Caco-2 (cell line): ENCODE data around the gene SLC35D3. TPM values are rescaled to one million over a fixed set of nuclear protein-coding genes. Genes with fewer than 3 reads are reported as not detected.

Source experiments
- BruUV-seq: library from RNA; stranded (reverse); fragments of 400-500 nt; replicated peaks from 2 replicates; lab custom pipeline; 2021; lab: Mats Ljungman, UMichigan
- CTCF ChIA-PET: fragments of 300-600 bp; sonication (Branson Sonifier 250); formaldehyde crosslinking; loops from one replicate; lab custom pipeline; 2022; ENCODE audit warnings: antibody characterized with exemption; lab: Charles Lee
- POLR2A ChIA-PET: fragments of 300-600 bp; sonication (Branson Sonifier 250); formaldehyde crosslinking; loops from one replicate; lab custom pipeline; 2022; ENCODE audit warnings: antibody characterized with exemption; lab: Charles Lee
- DNase-seq, 2 experiments: peaks; one replicate each; pipeline versions ENCODE4 v3.0.0 to v3.0.0-alpha.2; 2020 to 2022
- H3K27me3 ChIP-seq: replicated peaks from 2 replicates; pipeline ENCODE4 v1.6.0; 2011; ENCODE audit warnings: low read length; ENCODE audit not compliant: control insufficient read depth, insufficient read depth
- H3K36me3 ChIP-seq: 2 replicates; pipeline ENCODE4 v1.5.1; 2011; ENCODE audit warnings: low read length; ENCODE audit not compliant: control insufficient read depth, insufficient read depth
- H3K4me1 ChIP-seq: fragments of 250-450 bp; sonication (Bioruptor Pico); 2 replicates; pipeline ENCODE4 v1.5.1; 2020; ENCODE audit warnings: mild to moderate bottlenecking
- H3K4me3 ChIP-seq: 2 replicates; pipeline ENCODE4 v1.5.1; 2011; ENCODE audit warnings: low read depth, mild to moderate bottlenecking, control low read depth, low read length
- H3K9me3 ChIP-seq: fragments of 250-450 bp; sonication (Bioruptor Pico); 2 replicates; pipeline ENCODE4 v1.5.1; 2020; ENCODE audit warnings: mild to moderate bottlenecking, moderate library complexity
- H3K27ac Mint-ChIP-seq: one replicate; pipeline ENCODE4 v1.8.0; 2022; ENCODE audit warnings: mixed read lengths; ENCODE audit not compliant: unreplicated experiment
- H3K27me3 Mint-ChIP-seq: one replicate; pipeline ENCODE4 v1.8.0; 2022; ENCODE audit warnings: mixed read lengths; ENCODE audit not compliant: insufficient read depth, unreplicated experiment
- H3K36me3 Mint-ChIP-seq: one replicate; pipeline ENCODE4 v1.8.0; 2022; ENCODE audit warnings: mild to moderate bottlenecking, mixed read lengths; ENCODE audit not compliant: insufficient read depth, unreplicated experiment
- H3K4me1 Mint-ChIP-seq: one replicate; pipeline ENCODE4 v1.8.0; 2022; ENCODE audit warnings: low read depth, mixed read lengths; ENCODE audit not compliant: unreplicated experiment
- H3K4me3 Mint-ChIP-seq: one replicate; pipeline ENCODE4 v1.8.0; 2022; ENCODE audit warnings: mild to moderate bottlenecking, moderate library complexity, mixed read lengths; ENCODE audit not compliant: unreplicated experiment
- H3K9me3 Mint-ChIP-seq: one replicate; pipeline ENCODE4 v1.8.0; 2022; ENCODE audit warnings: mixed read lengths; ENCODE audit not compliant: unreplicated experiment
- intact Hi-C: fragments of 100-400 bp; cut with micrococcal nuclease; formaldehyde crosslinking; loops from one replicate; pipeline ENCODE4 v1.10.0; 2022; ENCODE audit not compliant: unreplicated experiment
- total RNA-seq: library from RNA; stranded (reverse); gene quantifications from 2 replicates; pipeline ENCODE4 v1.2.3, GENCODE V29; 2022
- TF ChIP-seq, protein P1 (sequence below), 2 experiments: fragments of 200-600 bp in 1 of 2; IDR thresholded peaks; 1 replicate in 1 of 2; 2 replicates in 1 of 2; pipeline versions ENCODE4 v1.5.1 to v1.8.0; 2011 to 2022; ENCODE audit warnings: antibody characterized with exemption in 1 of 2, control low read depth in 1 of 2, inconsistent platforms in 1 of 2, low read depth in 1 of 2, low read length in 1 of 2, mild to moderate bottlenecking in 1 of 2, moderate library complexity in 1 of 2; ENCODE audit not compliant: insufficient read depth in 1 of 2, severe bottlenecking in 1 of 2, unreplicated experiment in 1 of 2

The SLC35D3 gene
- total RNA-seq, 1 experiment from 2014 or later, result 1.4 TPM

DNA sequence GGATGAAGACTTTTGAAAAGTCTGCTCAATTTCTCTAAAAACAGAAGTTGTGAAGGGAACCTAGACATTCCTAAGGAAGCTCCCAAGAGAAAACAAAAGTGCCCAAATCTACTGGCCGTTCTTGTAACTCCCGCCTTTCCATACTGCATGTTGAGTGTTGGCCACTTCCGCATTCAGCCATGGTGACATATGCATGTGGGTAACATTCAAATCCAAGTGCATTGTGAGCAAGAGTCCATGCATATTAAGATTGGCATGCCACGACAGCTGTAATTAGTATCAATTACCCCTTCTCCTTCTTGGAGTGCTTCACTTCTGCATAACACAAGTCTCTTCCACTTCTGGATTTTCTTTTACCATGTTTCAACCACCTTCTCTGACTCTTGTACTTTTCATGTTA, 8.4 kb downstream of the SLC35D3 start:
- ChIA-PET CTCF (no interaction called here), POLR2A (no interaction called here)
- Histone ChIP-seq H3K9me3 (no peaks in the 10 kb centered on the region), H3K4me3 (no peak overlapping the region), H3K4me1 (peaks cover 7% of the 10 kb centered on the region; the same call in 1 of the 2 replicates), H3K36me3 (no peaks in the 10 kb centered on the region), H3K27me3 (no peaks in the 10 kb centered on the region)
- TF ChIP-seq, protein P1, sequence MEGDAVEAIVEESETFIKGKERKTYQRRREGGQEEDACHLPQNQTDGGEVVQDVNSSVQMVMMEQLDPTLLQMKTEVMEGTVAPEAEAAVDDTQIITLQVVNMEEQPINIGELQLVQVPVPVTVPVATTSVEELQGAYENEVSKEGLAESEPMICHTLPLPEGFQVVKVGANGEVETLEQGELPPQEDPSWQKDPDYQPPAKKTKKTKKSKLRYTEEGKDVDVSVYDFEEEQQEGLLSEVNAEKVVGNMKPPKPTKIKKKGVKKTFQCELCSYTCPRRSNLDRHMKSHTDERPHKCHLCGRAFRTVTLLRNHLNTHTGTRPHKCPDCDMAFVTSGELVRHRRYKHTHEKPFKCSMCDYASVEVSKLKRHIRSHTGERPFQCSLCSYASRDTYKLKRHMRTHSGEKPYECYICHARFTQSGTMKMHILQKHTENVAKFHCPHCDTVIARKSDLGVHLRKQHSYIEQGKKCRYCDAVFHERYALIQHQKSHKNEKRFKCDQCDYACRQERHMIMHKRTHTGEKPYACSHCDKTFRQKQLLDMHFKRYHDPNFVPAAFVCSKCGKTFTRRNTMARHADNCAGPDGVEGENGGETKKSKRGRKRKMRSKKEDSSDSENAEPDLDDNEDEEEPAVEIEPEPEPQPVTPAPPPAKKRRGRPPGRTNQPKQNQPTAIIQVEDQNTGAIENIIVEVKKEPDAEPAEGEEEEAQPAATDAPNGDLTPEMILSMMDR (IDR thresholded peaks at IDR 0.05; ENCODE audit: insufficient read depth in 1 of 2, low read depth in 1 of 2, low read length in 1 of 2, severe bottlenecking in 1 of 2, unreplicated experiment in 1 of 2), result no peak
- H3K9me3 Mint-ChIP-seq, result no peaks in the 10 kb centered on the region
- peaks cover 6% of the 10 kb centered on the region for H3K4me1 Mint-ChIP-seq
- no peak overlapping the region for H3K27ac Mint-ChIP-seq
- H3K4me3 Mint-ChIP-seq, result no peak overlapping the region
- BruUV-seq, result no TSS peak
- no peak for DNase-seq
- intact Hi-C loops, result no loop called here
- H3K27me3 Mint-ChIP-seq, result no peaks in the 10 kb centered on the region
- peaks cover 4% of the 10 kb centered on the region for H3K36me3 Mint-ChIP-seq

DNA sequence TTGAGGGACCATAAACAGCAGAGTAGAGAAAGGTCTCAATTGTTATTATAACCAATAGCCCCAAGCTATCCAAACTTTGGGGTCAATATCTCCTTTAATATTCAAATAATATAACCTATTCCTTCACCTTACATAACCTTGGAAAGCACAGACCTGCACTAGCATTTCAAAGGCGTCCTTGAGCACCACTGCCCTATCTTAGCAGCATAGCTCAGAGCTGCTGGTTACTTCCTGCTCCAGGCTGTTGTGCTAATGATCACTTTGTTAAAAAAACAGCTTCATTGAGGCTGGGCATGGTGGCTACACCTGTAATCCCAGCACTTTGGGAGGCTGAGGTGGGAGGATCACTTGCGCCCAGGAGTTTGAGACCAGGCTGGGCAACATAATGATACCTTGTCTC, 10.5 kb downstream of the SLC35D3 start:
- no peak overlapping the region for H3K4me3 Mint-ChIP-seq
- intact Hi-C loops, result no loop called here
- BruUV-seq, result no TSS peak
- peaks cover 8% of the 10 kb centered on the region for H3K4me1 Mint-ChIP-seq
- H3K36me3 ChIP-seq, result no peaks in the 10 kb centered on the region
- no peaks in the 10 kb centered on the region for H3K9me3 ChIP-seq
- peaks cover 17% of the 10 kb centered on the region for H3K4me1 ChIP-seq
- ChIA-PET POLR2A (no interaction called here), CTCF (no interaction called here)
- H3K9me3 Mint-ChIP-seq, result no peaks in the 10 kb centered on the region
- no peak for DNase-seq
- TF ChIP-seq, protein P1 (IDR thresholded peaks at IDR 0.05; ENCODE audit: insufficient read depth in 1 of 2, low read depth in 1 of 2, low read length in 1 of 2, severe bottlenecking in 1 of 2, unreplicated experiment in 1 of 2), result no peak
- H3K4me3 ChIP-seq, result no peak overlapping the region
- no peak overlapping the region for H3K27ac Mint-ChIP-seq
- no peaks in the 10 kb centered on the region for H3K27me3 Mint-ChIP-seq
- peaks cover 4% of the 10 kb centered on the region for H3K36me3 Mint-ChIP-seq
- no peaks in the 10 kb centered on the region for H3K27me3 ChIP-seq

DNA sequence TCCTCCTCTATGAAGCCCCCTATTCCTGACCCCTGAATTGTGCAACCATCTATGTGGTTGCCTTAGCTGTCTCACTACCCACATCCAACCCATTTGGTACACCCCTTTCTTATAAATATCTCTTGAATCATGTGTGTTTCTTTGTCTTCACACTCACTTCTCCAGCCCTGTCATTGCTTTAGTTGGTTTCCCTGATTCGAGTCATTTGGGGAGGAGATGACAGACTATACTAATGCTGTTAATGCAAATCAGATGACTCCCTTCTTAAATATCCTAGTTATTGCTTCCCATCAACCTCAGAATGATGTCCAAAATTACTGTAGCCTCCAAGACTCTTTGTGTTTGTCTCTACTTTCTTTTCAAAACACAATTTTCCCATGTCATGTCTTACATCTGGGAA, 23.0 kb downstream of the SLC35D3 start:
- Histone ChIP-seq H3K9me3 (no peaks in the 10 kb centered on the region), H3K4me1 (no peaks in the 10 kb centered on the region), H3K27me3 (no peaks in the 10 kb centered on the region), H3K4me3 (no peak overlapping the region), H3K36me3 (no peaks in the 10 kb centered on the region)
- H3K4me3 Mint-ChIP-seq, result no peak overlapping the region
- intact Hi-C loops, result no loop called here
- no peaks in the 10 kb centered on the region for H3K9me3 Mint-ChIP-seq
- DNase-seq, result no peak
- H3K27ac Mint-ChIP-seq, result no peak overlapping the region
- ChIA-PET CTCF (no interaction called here), POLR2A (no interaction called here)
- no peaks in the 10 kb centered on the region for H3K36me3 Mint-ChIP-seq
- no peaks in the 10 kb centered on the region for H3K27me3 Mint-ChIP-seq
- BruUV-seq, result no TSS peak
- no peaks in the 10 kb centered on the region for H3K4me1 Mint-ChIP-seq
- TF ChIP-seq, protein P1 (IDR thresholded peaks at IDR 0.05; ENCODE audit: insufficient read depth in 1 of 2, low read depth in 1 of 2, low read length in 1 of 2, severe bottlenecking in 1 of 2, unreplicated experiment in 1 of 2), result no peak
